ENCODE results near the gene SP2.

GRCh38 chr17:47899643-47900042 is 3.6 kb downstream of the SP2 start:
- TF ChIP-seq CTCF (conservative IDR thresholded peaks at IDR 0.05; ENCODE audit: low read length), result no peak
- TF ChIP-seq EZH2phosphoT487 (IDR thresholded peaks at IDR 0.05; ENCODE audit: borderline replicate concordance, low read depth, low read length), result no peak
